ENCODE data around the gene EP400. TPM values are rescaled to one million over a fixed set of nuclear protein-coding genes. Genes with fewer than 3 reads are reported as not detected.
"Not testable (repeated sequence)": the region's sequence is repeated elsewhere in the genome, so short reads cannot be mapped to it uniquely, and the experiment has no call there.

The EP400 gene
- total RNA-seq, 3 donors from 2014 or later = 34.9 to 47.8 (median 40.7) TPM

DNA sequence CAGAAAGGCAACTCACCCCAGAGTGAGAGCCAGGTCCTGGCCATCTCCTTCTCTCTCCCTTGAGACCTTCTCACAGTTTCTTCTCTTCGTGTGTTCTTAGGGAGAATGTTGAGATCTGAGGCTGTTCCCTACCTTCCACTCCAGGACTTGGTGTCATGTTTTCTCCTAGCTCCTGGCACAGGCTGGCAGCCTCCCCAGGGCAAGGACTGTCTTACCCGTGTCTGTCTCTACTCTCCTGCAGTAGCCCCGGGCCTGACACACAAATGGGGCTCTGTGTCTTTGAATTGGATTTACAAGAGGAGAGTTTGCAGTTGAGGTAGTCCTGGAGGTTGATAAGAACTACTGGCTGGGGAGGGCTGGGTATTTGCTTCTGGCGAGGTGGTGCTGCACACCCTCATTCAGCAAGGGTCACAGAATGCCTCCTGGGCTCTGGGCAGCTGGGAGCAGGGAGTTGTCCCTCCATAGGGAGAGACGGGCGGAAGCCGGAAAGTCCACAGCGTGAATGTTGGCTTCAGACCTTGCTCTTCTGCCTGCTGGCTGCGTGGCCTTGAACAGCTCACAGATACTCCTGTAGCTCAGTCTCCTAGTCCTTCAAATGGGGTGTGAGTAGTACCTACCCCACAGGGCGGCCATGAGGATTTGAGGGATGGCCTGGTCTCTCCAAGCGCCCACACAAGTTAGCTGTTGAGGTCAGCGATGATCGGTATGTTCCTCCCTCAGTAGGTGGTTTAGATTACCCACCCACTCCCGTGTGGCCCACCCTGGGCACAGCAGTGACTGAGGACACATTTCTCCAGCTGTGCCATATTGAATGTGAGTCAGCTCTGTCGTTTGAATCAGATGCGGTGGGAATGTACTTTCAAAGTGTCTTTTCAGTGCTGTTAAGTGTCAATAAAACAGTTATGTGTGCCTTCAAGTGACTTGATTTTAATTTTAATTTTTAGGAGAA lies 10.2 kb downstream of the EP400 start:
- DNase-seq (no peak), ATAC-seq (no peak)
- H3K36me3 ChIP-seq (ENCODE audit: low read depth) = no peaks in the 10 kb centered on the region
- peaks cover 12% of the 10 kb centered on the region for H3K4me1 ChIP-seq (ENCODE audit: low read depth)
- H3K4me3 ChIP-seq = no peak overlapping the region
- intact Hi-C loops (cut with DNase I, micrococcal nuclease) = no loop called here
- H3K9me3 ChIP-seq = no peaks in the 10 kb centered on the region
- TF ChIP-seq, protein P1, sequence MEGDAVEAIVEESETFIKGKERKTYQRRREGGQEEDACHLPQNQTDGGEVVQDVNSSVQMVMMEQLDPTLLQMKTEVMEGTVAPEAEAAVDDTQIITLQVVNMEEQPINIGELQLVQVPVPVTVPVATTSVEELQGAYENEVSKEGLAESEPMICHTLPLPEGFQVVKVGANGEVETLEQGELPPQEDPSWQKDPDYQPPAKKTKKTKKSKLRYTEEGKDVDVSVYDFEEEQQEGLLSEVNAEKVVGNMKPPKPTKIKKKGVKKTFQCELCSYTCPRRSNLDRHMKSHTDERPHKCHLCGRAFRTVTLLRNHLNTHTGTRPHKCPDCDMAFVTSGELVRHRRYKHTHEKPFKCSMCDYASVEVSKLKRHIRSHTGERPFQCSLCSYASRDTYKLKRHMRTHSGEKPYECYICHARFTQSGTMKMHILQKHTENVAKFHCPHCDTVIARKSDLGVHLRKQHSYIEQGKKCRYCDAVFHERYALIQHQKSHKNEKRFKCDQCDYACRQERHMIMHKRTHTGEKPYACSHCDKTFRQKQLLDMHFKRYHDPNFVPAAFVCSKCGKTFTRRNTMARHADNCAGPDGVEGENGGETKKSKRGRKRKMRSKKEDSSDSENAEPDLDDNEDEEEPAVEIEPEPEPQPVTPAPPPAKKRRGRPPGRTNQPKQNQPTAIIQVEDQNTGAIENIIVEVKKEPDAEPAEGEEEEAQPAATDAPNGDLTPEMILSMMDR (IDR thresholded peaks at IDR 0.05) = no peak

DNA sequence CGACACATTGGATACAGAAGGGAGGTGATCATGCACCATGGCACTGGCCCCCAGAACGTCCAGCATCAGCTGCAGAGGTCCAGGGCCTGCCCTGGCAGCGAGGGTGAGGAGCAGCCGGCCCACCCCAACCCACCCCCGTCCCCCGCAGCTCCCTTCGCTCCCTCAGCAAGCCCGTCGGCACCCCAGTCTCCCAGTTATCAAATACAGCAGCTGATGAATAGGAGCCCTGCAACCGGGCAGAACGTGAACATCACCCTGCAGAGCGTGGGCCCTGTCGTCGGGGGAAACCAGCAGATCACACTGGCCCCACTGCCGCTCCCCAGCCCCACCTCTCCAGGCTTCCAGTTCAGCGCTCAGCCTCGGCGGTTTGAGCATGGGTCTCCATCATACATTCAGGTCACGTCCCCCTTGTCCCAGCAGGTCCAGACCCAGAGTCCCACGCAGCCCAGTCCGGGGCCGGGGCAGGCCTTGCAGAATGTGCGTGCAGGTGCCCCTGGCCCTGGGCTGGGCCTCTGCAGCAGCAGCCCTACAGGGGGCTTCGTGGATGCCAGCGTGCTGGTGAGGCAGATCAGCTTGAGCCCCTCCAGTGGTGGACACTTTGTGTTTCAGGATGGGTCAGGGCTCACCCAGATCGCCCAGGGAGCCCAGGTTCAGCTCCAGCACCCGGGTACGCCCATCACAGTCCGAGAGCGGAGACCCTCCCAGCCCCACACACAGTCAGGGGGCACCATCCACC lies 11.0 kb downstream of the EP400 start:
- DNase-seq; intact Hi-C loops (cut with DNase I, micrococcal nuclease); ATAC-seq: not testable (repeated sequence)

DNA sequence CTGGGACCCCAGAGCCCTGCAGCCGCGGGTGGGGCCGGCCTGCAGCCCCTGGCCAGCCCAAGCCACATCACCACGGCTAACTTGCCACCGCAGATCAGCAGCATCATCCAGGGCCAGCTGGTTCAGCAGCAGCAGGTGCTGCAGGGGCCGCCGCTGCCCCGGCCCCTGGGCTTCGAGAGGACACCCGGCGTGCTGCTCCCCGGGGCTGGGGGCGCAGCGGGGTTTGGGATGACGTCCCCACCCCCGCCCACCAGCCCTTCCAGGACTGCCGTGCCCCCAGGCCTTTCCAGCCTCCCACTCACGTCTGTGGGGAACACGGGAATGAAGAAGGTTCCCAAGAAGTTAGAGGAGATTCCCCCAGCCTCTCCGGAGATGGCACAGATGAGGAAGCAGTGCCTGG lies 11.6 kb downstream of the EP400 start:
- DNase-seq; H3K9me3 ChIP-seq; ATAC-seq; H3K4me3 ChIP-seq; H3K4me1 ChIP-seq (ENCODE audit: low read depth); intact Hi-C loops (cut with DNase I, micrococcal nuclease); H3K36me3 ChIP-seq (ENCODE audit: low read depth): not testable (repeated sequence)

More for the DNA sequence above, 11.0 kb downstream of the EP400 start:
- not testable (repeated sequence) for H3K4me3 ChIP-seq; H3K9me3 ChIP-seq; H3K36me3 ChIP-seq (ENCODE audit: low read depth)
- peaks cover 12% of the 10 kb centered on the region for H3K4me1 ChIP-seq (ENCODE audit: low read depth)

DNA sequence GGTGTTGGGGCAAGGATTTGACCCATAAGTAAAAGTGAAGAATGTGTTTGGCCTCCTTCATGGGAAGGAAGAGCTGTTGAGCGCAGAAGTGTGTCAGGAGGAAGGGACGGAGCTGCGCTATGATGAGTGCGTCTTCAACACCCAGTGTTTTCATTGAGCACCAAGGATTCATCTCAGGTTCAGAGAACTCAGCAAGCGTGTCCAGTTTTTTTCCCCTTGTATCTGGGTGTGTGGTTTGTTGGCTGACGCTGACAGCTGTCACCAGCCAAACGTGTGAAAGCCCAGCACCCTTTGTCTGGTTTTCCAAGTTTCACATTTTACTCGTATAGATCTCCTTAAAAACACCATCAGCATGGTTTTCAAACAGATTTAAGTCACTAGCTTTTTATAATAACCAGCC lies 12.3 kb downstream of the EP400 start:
- no peak for ATAC-seq
- H3K4me1 ChIP-seq (ENCODE audit: low read depth) = peaks cover under 1% of the 10 kb centered on the region
- H3K4me3 ChIP-seq = no peak overlapping the region
- intact Hi-C loops (cut with DNase I, micrococcal nuclease) = no loop called here
- H3K9me3 ChIP-seq = no peaks in the 10 kb centered on the region
- no peaks in the 10 kb centered on the region for H3K36me3 ChIP-seq (ENCODE audit: low read depth)
- no peak for DNase-seq
- TF ChIP-seq, protein P1 (IDR thresholded peaks at IDR 0.05) = no peak

DNA sequence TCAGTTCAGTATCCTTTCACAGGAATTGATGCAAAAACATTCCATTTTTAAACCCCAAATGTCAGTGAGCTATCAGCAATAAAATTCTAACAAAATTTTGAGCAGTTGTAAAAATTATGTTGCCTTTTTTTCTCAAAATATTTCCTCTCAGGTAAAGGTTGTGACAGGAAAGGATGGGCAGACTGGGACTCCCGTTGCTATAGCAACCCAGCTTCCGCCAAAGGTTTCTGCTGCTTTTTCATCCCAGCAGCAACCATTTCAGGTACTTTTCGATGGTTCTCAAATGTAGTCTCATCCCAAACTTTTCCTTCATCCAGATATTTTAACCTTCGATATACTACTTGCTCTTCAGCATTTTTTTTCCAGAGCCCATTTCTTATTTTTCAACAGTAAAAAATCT lies 13.6 kb downstream of the EP400 start:
- H3K4me3 ChIP-seq = no peak overlapping the region
- no peaks in the 10 kb centered on the region for H3K9me3 ChIP-seq
- DNase-seq (no peak), ATAC-seq (no peak)
- no peaks in the 10 kb centered on the region for H3K36me3 ChIP-seq (ENCODE audit: low read depth)
- TF ChIP-seq, protein P1 (IDR thresholded peaks at IDR 0.05) = no peak
- intact Hi-C loops (cut with DNase I, micrococcal nuclease) = no loop called here
- H3K4me1 ChIP-seq (ENCODE audit: low read depth) = no peaks in the 10 kb centered on the region

DNA sequence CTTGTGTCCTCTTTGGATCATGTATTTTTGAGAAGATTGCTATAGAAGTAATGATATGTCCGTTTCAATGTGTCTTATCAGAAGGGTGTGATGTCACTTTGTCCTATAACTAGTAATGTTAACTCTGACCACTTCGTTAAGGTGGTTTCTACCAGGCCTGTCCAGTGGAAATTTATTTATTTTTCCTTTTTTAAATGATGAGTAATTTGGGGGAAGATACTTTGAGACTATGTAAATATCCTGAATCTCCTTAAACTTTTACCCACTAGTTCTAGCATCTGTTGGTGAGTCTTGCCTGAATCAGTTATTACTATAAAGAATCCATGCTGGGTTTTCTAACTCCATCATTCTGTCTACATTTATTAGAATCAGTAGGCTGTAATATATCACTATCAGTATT lies 15.3 kb downstream of the EP400 start:
- intact Hi-C loops (cut with DNase I, micrococcal nuclease) = no loop called here
- Histone ChIP-seq H3K4me3 (no peak overlapping the region), H3K4me1 (ENCODE audit: low read depth) (no peaks in the 10 kb centered on the region), H3K9me3 (no peaks in the 10 kb centered on the region), H3K36me3 (ENCODE audit: low read depth) (no peaks in the 10 kb centered on the region)
- ATAC-seq (no peak), DNase-seq (no peak)
- TF ChIP-seq, protein P1 (IDR thresholded peaks at IDR 0.05) = no peak
